SK-N-SH treated with all-trans-retinoic acid at 6 μM for 48 hours (cell line): Measurements from ENCODE around the gene NDUFAF2.

Source experiments
- ATAC-seq: fragments of 200-7000 bp; cut with Tn5 transposase; 3 replicates; pipeline ENCODE4 v1.9.1; 2020; ENCODE audit warnings: mild to moderate bottlenecking, moderate library complexity
- ARNTL ChIP-seq: fragments of 450-650 bp; formaldehyde crosslinking; IDR thresholded peaks from 2 replicates; pipeline ENCODE4 v1.5.0; 2020; ENCODE audit warnings: low read depth, mild to moderate bottlenecking, moderate library complexity, borderline replicate concordance
- BACH2 ChIP-seq: fragments of 250-450 bp; sonication (Bioruptor Pico); IDR thresholded peaks from 2 replicates; pipeline ENCODE4 v1.9.0; 2021; ENCODE audit warnings: mild to moderate bottlenecking, borderline replicate concordance
- CREB5 ChIP-seq: fragments of 250-450 bp; sonication (Bioruptor Pico); IDR thresholded peaks from 2 replicates; pipeline ENCODE4 v1.5.1; 2020; ENCODE audit warnings: low read depth, mild to moderate bottlenecking, moderate library complexity
- CSDC2 ChIP-seq: fragments of 250-450 bp; sonication (Bioruptor Pico); IDR thresholded peaks from 2 replicates; pipeline ENCODE4 v1.5.0; 2020; ENCODE audit warnings: mild to moderate bottlenecking, moderate library complexity
- CSRNP3 ChIP-seq: fragments of 250-450 bp; sonication (Bioruptor Pico); IDR thresholded peaks from 2 replicates; pipeline ENCODE4 v1.5.1; 2021; ENCODE audit warnings: mild to moderate bottlenecking, moderate library complexity
- GLIS3 ChIP-seq: fragments of 250-450 bp; sonication (Bioruptor Pico); IDR thresholded peaks from 2 replicates; pipeline ENCODE4 v1.5.0; 2020; ENCODE audit warnings: mild to moderate bottlenecking, moderate library complexity
- ISL1 ChIP-seq: fragments of 250-450 bp; sonication (Bioruptor Pico); IDR thresholded peaks from 2 replicates; pipeline ENCODE4 v2.1.2; 2022; ENCODE audit warnings: mild to moderate bottlenecking, moderate library complexity
- OSR1 ChIP-seq: fragments of 250-450 bp; sonication (Bioruptor Pico); IDR thresholded peaks from 2 replicates; pipeline ENCODE4 v1.8.0; 2022; ENCODE audit warnings: moderate library complexity, mild to moderate bottlenecking, inconsistent platforms
- PATZ1 ChIP-seq: fragments of 250-450 bp; sonication (Bioruptor Pico); IDR thresholded peaks from 2 replicates; pipeline ENCODE4 v1.8.0; 2020; ENCODE audit warnings: mild to moderate bottlenecking, moderate library complexity, borderline replicate concordance
- POU6F1 ChIP-seq: fragments of 250-450 bp; sonication (Bioruptor Pico); IDR thresholded peaks from 2 replicates; pipeline ENCODE4 v1.8.0; 2021; ENCODE audit warnings: low read depth, mild to moderate bottlenecking, moderate library complexity, borderline replicate concordance
- PPARA ChIP-seq: fragments of 250-450 bp; sonication (Bioruptor Pico); IDR thresholded peaks from 2 replicates; pipeline ENCODE4 v1.5.0; 2020; ENCODE audit warnings: mild to moderate bottlenecking, borderline replicate concordance
- SNAI2 ChIP-seq: fragments of 250-450 bp; sonication (Bioruptor Pico); IDR thresholded peaks from 2 replicates; pipeline ENCODE4 v1.5.0; 2020; ENCODE audit warnings: mild to moderate bottlenecking, moderate library complexity
- TCF4 ChIP-seq: fragments of 250-450 bp; sonication (Bioruptor Pico); IDR thresholded peaks from 2 replicates; pipeline ENCODE4 v1.8.0; 2021; ENCODE audit warnings: mild to moderate bottlenecking, moderate library complexity, borderline replicate concordance
- TOX ChIP-seq: fragments of 250-450 bp; sonication (Bioruptor Pico); IDR thresholded peaks from 2 replicates; pipeline ENCODE4 v1.8.0; 2021; ENCODE audit warnings: mild to moderate bottlenecking, moderate library complexity, borderline replicate concordance
- TSHZ2 ChIP-seq: fragments of 250-450 bp; sonication (Bioruptor Pico); IDR thresholded peaks from 2 replicates; pipeline ENCODE4 v1.5.0; 2020; ENCODE audit warnings: mild to moderate bottlenecking, moderate library complexity
- ZC3H10 ChIP-seq: fragments of 250-450 bp; sonication (Bioruptor Pico); IDR thresholded peaks from 2 replicates; pipeline ENCODE4 v1.5.1; 2021; ENCODE audit warnings: mild to moderate bottlenecking, moderate library complexity
- ZFP3 ChIP-seq: fragments of 250-450 bp; sonication (Bioruptor Pico); IDR thresholded peaks from 2 replicates; pipeline ENCODE4 v1.5.0; 2020; ENCODE audit warnings: mild to moderate bottlenecking, moderate library complexity
- ZFP30 ChIP-seq: fragments of 450-650 bp; formaldehyde crosslinking; IDR thresholded peaks from 2 replicates; pipeline ENCODE4 v1.5.0; 2022; ENCODE audit warnings: mild to moderate bottlenecking, moderate library complexity
- ZNF565 ChIP-seq: fragments of 450-650 bp; formaldehyde crosslinking; conservative IDR thresholded peaks from 2 replicates; pipeline ENCODE4 v1.5.0; 2020; ENCODE audit warnings: low read depth, mild to moderate bottlenecking, moderate library complexity
- ZNF70 ChIP-seq: fragments of 450-650 bp; formaldehyde crosslinking; IDR thresholded peaks from 2 replicates; pipeline ENCODE4 v1.5.0; 2020; ENCODE audit warnings: mild to moderate bottlenecking, moderate library complexity
- ZNF8 ChIP-seq: fragments of 450-650 bp; formaldehyde crosslinking; IDR thresholded peaks from 2 replicates; pipeline ENCODE4 v1.5.0; 2020; ENCODE audit warnings: mild to moderate bottlenecking, moderate library complexity

The NDUFAF2 gene

GRCh38 chr5:60997721-60998120 lies 52.7 kb downstream of the NDUFAF2 start (continued):
- no peak for TF ChIP-seq TSHZ2 (CRISPR knock-in tag)

GRCh38 chr5:61000887-61001286 lies 55.9 kb downstream of the NDUFAF2 start:
- ATAC-seq = no peak
- TF ChIP-seq TSHZ2 (CRISPR knock-in tag) (no peak), BACH2 (CRISPR knock-in tag) (no peak), ZFP3 (CRISPR knock-in tag) (no peak), POU6F1 (CRISPR knock-in tag) (no peak), PPARA (CRISPR knock-in tag) (no peak), PATZ1 (CRISPR knock-in tag) (no peak), OSR1 (CRISPR knock-in tag) (no peak), ZC3H10 (CRISPR knock-in tag) (no peak)
- TF ChIP-seq, all 23 proteins: peak for 0

GRCh38 chr5:61001647-61002046 lies 56.6 kb downstream of the NDUFAF2 start:
- TF ChIP-seq GLIS3 (CRISPR knock-in tag) = no peak
- TF ChIP-seq CSRNP3 (CRISPR knock-in tag) = no peak
- no peak for TF ChIP-seq PPARA (CRISPR knock-in tag)
- no peak for TF ChIP-seq ZNF70
- no peak for TF ChIP-seq OSR1 (CRISPR knock-in tag)
- TF ChIP-seq BACH2 (CRISPR knock-in tag) = no peak
- no peak for TF ChIP-seq ZNF8
- TF ChIP-seq TOX (CRISPR knock-in tag) = no peak
- no peak for TF ChIP-seq SNAI2
- TF ChIP-seq CSDC2 (CRISPR knock-in tag) = no peak
- TF ChIP-seq ZFP30 (CRISPR knock-in tag) = no peak
- TF ChIP-seq CREB5 (CRISPR knock-in tag) = no peak
- TF ChIP-seq ZNF565 (CRISPR knock-in tag) = no peak
- TF ChIP-seq TCF4 (CRISPR knock-in tag) = no peak
- no peak for TF ChIP-seq ARNTL (CRISPR knock-in tag)
- TF ChIP-seq ISL1 (CRISPR knock-in tag) = no peak
- TF ChIP-seq TSHZ2 (CRISPR knock-in tag) = no peak
- ATAC-seq = no peak
